Liver (tissue), 9 donors: ENCODE data around the gene C1QL4. TPM values are rescaled to one million over a fixed set of nuclear protein-coding genes. Genes with fewer than 3 reads are reported as not detected.

Experiments used
- DNase-seq: peaks from one replicate; pipeline ENCODE4 v3.0.0-alpha.2; 2017; ENCODE audit warnings: low spot score
- H3K27ac ChIP-seq, 2 donors: one replicate each; pipeline ENCODE4 v1.7.0; 2013; ENCODE audit warnings: inconsistent platforms in 2 of 2, low read length in 2 of 2, control low read depth in 1 of 2, low read depth in 1 of 2, mild to moderate bottlenecking in 1 of 2
- H3K27me3 ChIP-seq, 4 donors: one replicate each; pipeline versions ENCODE4 v1.6.1 to v1.7.0; 2013; ENCODE audit warnings: low read length in 3 of 4, inconsistent platforms in 1 of 4, mild to moderate bottlenecking in 1 of 4, moderate library complexity in 1 of 4; ENCODE audit not compliant: control insufficient read depth in 4 of 4, insufficient read depth in 4 of 4
- H3K36me3 ChIP-seq, 4 donors: one replicate each; pipeline versions ENCODE4 v1.6.1 to v1.7.0; 2013; ENCODE audit warnings: low read length in 3 of 4, mild to moderate bottlenecking in 3 of 4, low read depth in 1 of 4, moderate library complexity in 1 of 4; ENCODE audit not compliant: control insufficient read depth in 4 of 4, insufficient read depth in 3 of 4
- H3K4me1 ChIP-seq, 4 donors: one replicate each; pipeline versions ENCODE4 v1.6.1 to v1.7.0; 2013; ENCODE audit warnings: low read length in 3 of 4, mild to moderate bottlenecking in 3 of 4, moderate library complexity in 1 of 4; ENCODE audit not compliant: control insufficient read depth in 4 of 4, insufficient read depth in 4 of 4
- H3K4me3 ChIP-seq, 3 donors: one replicate each; pipeline versions ENCODE4 v1.6.1 to v1.7.0; 2013; ENCODE audit warnings: low read length in 3 of 3, control low read depth in 1 of 3, low read depth in 1 of 3, mild to moderate bottlenecking in 1 of 3
- H3K9ac ChIP-seq, 2 donors: one replicate each; pipeline ENCODE4 v1.7.0; 2013; ENCODE audit warnings: low read length in 2 of 2, mild to moderate bottlenecking in 2 of 2, moderate library complexity in 2 of 2, control low read depth in 1 of 2, low read depth in 1 of 2
- H3K9me3 ChIP-seq, 4 donors: one replicate each; pipeline versions ENCODE4 v1.6.1 to v1.7.0; 2013; ENCODE audit warnings: low read length in 3 of 4; ENCODE audit not compliant: control insufficient read depth in 4 of 4
- CTCF ChIP-seq: fragments of 150-350 bp; IDR thresholded peaks from 2 replicates; pipeline ENCODE4 v1.5.1; 2017; ENCODE audit warnings: improper control_type of control experiment, low read depth, low read length; ENCODE audit not compliant: missing input control
- EGR1 ChIP-seq, 2 donors: IDR thresholded peaks; 2 replicates each; pipeline ENCODE4 v1.6.1; 2016 to 2018; ENCODE audit warnings: antibody characterized with exemption in 2 of 2, low read depth in 2 of 2
- FOXA1 ChIP-seq: IDR thresholded peaks from 2 replicates; pipeline ENCODE4 v1.6.1; 2016; ENCODE audit warnings: antibody characterized with exemption
- HNF4A ChIP-seq, 2 donors: conservative IDR thresholded peaks; 2 replicates each; pipeline ENCODE4 v1.6.1; 2016; ENCODE audit warnings: antibody characterized with exemption in 2 of 2, mild to moderate bottlenecking in 2 of 2
- HNF4G ChIP-seq: IDR thresholded peaks from 2 replicates; pipeline ENCODE4 v1.6.1; 2016; ENCODE audit warnings: antibody characterized with exemption
- JUND ChIP-seq, 2 donors: IDR thresholded peaks; 2 replicates each; pipeline ENCODE4 v1.6.1; 2016; ENCODE audit warnings: antibody characterized with exemption in 2 of 2
- RAD21 ChIP-seq, 2 donors: IDR thresholded peaks; 2 replicates each; pipeline ENCODE4 v1.6.1; 2016; ENCODE audit warnings: antibody characterized with exemption in 2 of 2, mild to moderate bottlenecking in 2 of 2
- REST ChIP-seq: IDR thresholded peaks from 2 replicates; pipeline ENCODE4 v1.6.1; 2016; ENCODE audit warnings: antibody characterized with exemption, mild to moderate bottlenecking
- RXRA ChIP-seq, 2 donors: IDR thresholded peaks; 2 replicates each; pipeline ENCODE4 v1.6.1; 2017 to 2018; ENCODE audit warnings: antibody characterized with exemption in 2 of 2, mild to moderate bottlenecking in 1 of 2
- TAF1 ChIP-seq: conservative IDR thresholded peaks from 2 replicates; pipeline ENCODE4 v1.6.1; 2016; ENCODE audit warnings: antibody characterized with exemption, mild to moderate bottlenecking
- YY1 ChIP-seq: IDR thresholded peaks from 2 replicates; pipeline ENCODE4 v1.6.1; 2016; ENCODE audit warnings: antibody characterized with exemption, mild to moderate bottlenecking
- WGBS: extraction: QIAGEN DNeasy Blood & Tissue Kit; methylation state at CpG from one replicate; pipeline ENCODE4 v1.1.7; 2013; 5-methylcytosine and 5-hydroxymethylcytosine counted together
- polyA plus RNA-seq, 2 donors: library from polyadenylated mRNA; stranded (reverse) in 1 of 2; unstranded in 1 of 2; fragments of 200-250 nt in 1 of 2; fragments of >200 nt in 1 of 2; fragmentation: Nextera tagmentation in 1 of 2; extraction: Ambion mirVana in 1 of 2; gene quantifications; one replicate each; pipeline versions ENCODE4 v1.2.1 to v1.2.3, GENCODE V29; 2013 to 2015
- total RNA-seq, 2 donors: library from RNA; depleted of rRNA; stranded (reverse); fragments of >200 nt; gene quantifications; one replicate each; pipeline ENCODE4 v1.2.3, GENCODE V29; 2014
- TF ChIP-seq, protein P1 (sequence below): IDR thresholded peaks from 2 replicates; pipeline ENCODE4 v1.6.1; 2016; ENCODE audit warnings: antibody characterized with exemption
- TF ChIP-seq, protein P2 (sequence below): IDR thresholded peaks from 2 replicates; pipeline ENCODE4 v1.6.1; 2016; ENCODE audit warnings: antibody characterized with exemption
- TF ChIP-seq, protein P3 (sequence below): IDR thresholded peaks from 2 replicates; pipeline ENCODE4 v1.6.1; 2016; ENCODE audit warnings: antibody characterized with exemption
- donor health status: healthy.
- donor health status: healthy.
- donor health status: healthy.
- donor health status: healthy.
- donor health status: healthy.

The C1QL4 gene
- total and polyA plus RNA-seq, 4 donors = not detected

- peaks cover 0 to 14% (median 7%) of the 10 kb centered on the region in 4 donors for H3K4me1 ChIP-seq
- H3K9me3 ChIP-seq = no peaks in the 10 kb centered on the region
- WGBS = 55% methylated on average over 8 of the region's 8 CpGs
- DNase-seq = no peak
- peaks cover 7 to 13% (median 9%) of the 10 kb centered on the region in 4 donors for H3K27me3 ChIP-seq
- TF ChIP-seq, protein P1, sequence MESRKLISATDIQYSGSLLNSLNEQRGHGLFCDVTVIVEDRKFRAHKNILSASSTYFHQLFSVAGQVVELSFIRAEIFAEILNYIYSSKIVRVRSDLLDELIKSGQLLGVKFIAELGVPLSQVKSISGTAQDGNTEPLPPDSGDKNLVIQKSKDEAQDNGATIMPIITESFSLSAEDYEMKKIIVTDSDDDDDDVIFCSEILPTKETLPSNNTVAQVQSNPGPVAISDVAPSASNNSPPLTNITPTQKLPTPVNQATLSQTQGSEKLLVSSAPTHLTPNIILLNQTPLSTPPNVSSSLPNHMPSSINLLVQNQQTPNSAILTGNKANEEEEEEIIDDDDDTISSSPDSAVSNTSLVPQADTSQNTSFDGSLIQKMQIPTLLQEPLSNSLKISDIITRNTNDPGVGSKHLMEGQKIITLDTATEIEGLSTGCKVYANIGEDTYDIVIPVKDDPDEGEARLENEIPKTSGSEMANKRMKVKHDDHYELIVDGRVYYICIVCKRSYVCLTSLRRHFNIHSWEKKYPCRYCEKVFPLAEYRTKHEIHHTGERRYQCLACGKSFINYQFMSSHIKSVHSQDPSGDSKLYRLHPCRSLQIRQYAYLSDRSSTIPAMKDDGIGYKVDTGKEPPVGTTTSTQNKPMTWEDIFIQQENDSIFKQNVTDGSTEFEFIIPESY = no peak
- TF ChIP-seq RAD21 (IDR thresholded peaks at IDR 0.05) (no peak), JUND (IDR thresholded peaks at IDR 0.05) (no peak), TAF1 (no peak)
- no peak overlapping the region for H3K27ac ChIP-seq
- H3K36me3 ChIP-seq = no peaks in the 10 kb centered on the region
- no peak overlapping the region for H3K4me3 ChIP-seq
- H3K9ac ChIP-seq = no peak overlapping the region
These were observed 42.7 kb downstream of the C1QL4 start for GRCh38 chr12:49294086-49294803.

GRCh38 chr12:49293056-49293956 is 43.7 kb downstream of the C1QL4 start:
- DNase-seq = no peak
- whole genome bisulfite sequencing = 27% methylated on average over 18 of the region's 18 CpGs
- Histone ChIP-seq H3K27ac (no peak overlapping the region), H3K9me3 (no peaks in the 10 kb centered on the region), H3K9ac (no peak overlapping the region), H3K4me1 (peaks cover 0 to 14% (median 7%) of the 10 kb centered on the region in 4 donors), H3K4me3 (no peak overlapping the region), H3K27me3 (peaks cover 7 to 13% (median 9%) of the 10 kb centered on the region in 4 donors), H3K36me3 (no peaks in the 10 kb centered on the region)
- TF ChIP-seq, protein P2, sequence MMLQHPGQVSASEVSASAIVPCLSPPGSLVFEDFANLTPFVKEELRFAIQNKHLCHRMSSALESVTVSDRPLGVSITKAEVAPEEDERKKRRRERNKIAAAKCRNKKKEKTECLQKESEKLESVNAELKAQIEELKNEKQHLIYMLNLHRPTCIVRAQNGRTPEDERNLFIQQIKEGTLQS = no peak
- no peak for TF ChIP-seq EGR1 (IDR thresholded peaks at IDR 0.05; ENCODE audit: low read depth in 2 of 2)
- no peak for TF ChIP-seq CTCF

GRCh38 chr12:49292729-49293055 is 44.3 kb downstream of the C1QL4 start:
- no peak overlapping the region for H3K27ac ChIP-seq
- no peak for DNase-seq
- TF ChIP-seq, protein P3, sequence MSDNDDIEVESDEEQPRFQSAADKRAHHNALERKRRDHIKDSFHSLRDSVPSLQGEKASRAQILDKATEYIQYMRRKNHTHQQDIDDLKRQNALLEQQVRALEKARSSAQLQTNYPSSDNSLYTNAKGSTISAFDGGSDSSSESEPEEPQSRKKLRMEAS = no peak
- TF ChIP-seq, protein P2 = no peak
- TF ChIP-seq TAF1 = no peak
- TF ChIP-seq, protein P1 = no peak
- TF ChIP-seq RXRA (IDR thresholded peaks at IDR 0.05) = no peak
- TF ChIP-seq RAD21 (IDR thresholded peaks at IDR 0.05) = no peak
- TF ChIP-seq YY1 = no peak
- no peak for TF ChIP-seq HNF4A (conservative IDR thresholded peaks at IDR 0.05)
- TF ChIP-seq REST = no peak
- TF ChIP-seq HNF4G = no peak
- no peak for TF ChIP-seq EGR1 (IDR thresholded peaks at IDR 0.05; ENCODE audit: low read depth in 2 of 2)
- no peak for TF ChIP-seq FOXA1

More at GRCh38 chr12:49292729-49293055, 44.3 kb downstream of the C1QL4 start:
- 67% methylated on average over 7 of the region's 7 CpGs for WGBS
- Histone ChIP-seq H3K9ac (no peak overlapping the region), H3K4me1 (peaks cover 0 to 14% (median 7%) of the 10 kb centered on the region in 4 donors), H3K27me3 (peaks cover 5 to 10% (median 9%) of the 10 kb centered on the region in 4 donors), H3K9me3 (no peaks in the 10 kb centered on the region), H3K4me3 (no peak overlapping the region), H3K36me3 (no peaks in the 10 kb centered on the region)
